Measurements from ENCODE around the gene SLC39A8.

The SLC39A8 gene

GRCh38 chr4:102299354-102300107 lies 45.8 kb downstream of the SLC39A8 start:
- Histone ChIP-seq H3K27me3 (ENCODE audit: insufficient read depth, poor library complexity, severe bottlenecking) (no peaks in the 10 kb centered on the region), H3K27ac (replicated peaks) (no peak overlapping the region), H3K4me3 (replicated peaks; ENCODE audit: insufficient read depth, low read length) (no peak overlapping the region)
- TF ChIP-seq SPI1 (IDR thresholded peaks at IDR 0.05; ENCODE audit: borderline replicate concordance, low read depth) = no peak
- TF ChIP-seq GABPA (IDR thresholded peaks at IDR 0.05; ENCODE audit: low read depth) = no peak
- TF ChIP-seq CTCF (IDR thresholded peaks at IDR 0.05; ENCODE audit: insufficient read depth, low read length) = peak; percentile 75
- peak in 1 of 2 experiments; percentile 27 for DNase-seq (ENCODE audit: low read depth in 1 of 2, low spot score in 1 of 2)

DNA sequence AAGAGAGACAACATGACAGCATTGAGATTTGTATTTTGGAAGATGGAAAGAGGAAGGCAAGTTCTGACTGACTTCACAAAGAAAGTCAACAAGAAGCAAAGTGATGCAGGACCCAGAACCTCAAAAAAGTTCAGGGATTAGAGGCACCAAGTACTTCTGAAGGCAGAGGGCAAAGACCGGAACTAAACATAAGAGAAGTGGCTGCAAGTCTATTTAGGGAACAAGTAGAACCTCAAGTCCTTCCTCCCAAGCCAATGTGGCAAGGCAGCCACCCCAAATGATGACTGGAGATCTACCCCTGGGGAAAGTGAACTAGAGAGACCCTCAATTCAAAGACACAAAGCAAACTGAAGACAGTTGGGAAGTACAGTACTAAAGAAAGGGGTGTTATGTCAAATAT lies 46.6 kb downstream of the SLC39A8 start:
- TF ChIP-seq CTCF (IDR thresholded peaks at IDR 0.05; ENCODE audit: insufficient read depth, low read length) (no peak), REST (IDR thresholded peaks at IDR 0.05; ENCODE audit: insufficient replicate concordance, low read depth) (no peak), POLR2AphosphoS5 (IDR thresholded peaks at IDR 0.05; ENCODE audit: low read depth) (no peak), GABPA (IDR thresholded peaks at IDR 0.05; ENCODE audit: low read depth) (no peak), SPI1 (IDR thresholded peaks at IDR 0.05; ENCODE audit: borderline replicate concordance, low read depth) (no peak)
- H3K27me3 ChIP-seq (ENCODE audit: insufficient read depth, poor library complexity, severe bottlenecking) = no peaks in the 10 kb centered on the region
- no peak overlapping the region for H3K27ac ChIP-seq (replicated peaks)
- DNase-seq (ENCODE audit: low read depth in 1 of 2, low spot score in 1 of 2) = peak in 1 of 2 experiments; percentile 17
- H3K4me3 ChIP-seq (replicated peaks; ENCODE audit: insufficient read depth, low read length) = no peak overlapping the region

GRCh38 chr4:102295153-102295862 lies 50.0 kb downstream of the SLC39A8 start:
- H3K27ac ChIP-seq (replicated peaks) = no peak overlapping the region
- no peak for TF ChIP-seq SPI1 (IDR thresholded peaks at IDR 0.05; ENCODE audit: borderline replicate concordance, low read depth)
- no peak for TF ChIP-seq REST (IDR thresholded peaks at IDR 0.05; ENCODE audit: insufficient replicate concordance, low read depth)
- TF ChIP-seq CTCF (IDR thresholded peaks at IDR 0.05; ENCODE audit: insufficient read depth, low read length) = no peak
- TF ChIP-seq GABPA (IDR thresholded peaks at IDR 0.05; ENCODE audit: low read depth) = no peak
- TF ChIP-seq POLR2AphosphoS5 (IDR thresholded peaks at IDR 0.05; ENCODE audit: low read depth) = no peak
- no peak overlapping the region for H3K4me3 ChIP-seq (replicated peaks; ENCODE audit: insufficient read depth, low read length)
- no peak for DNase-seq (ENCODE audit: low read depth in 1 of 2, low spot score in 1 of 2)
- no peaks in the 10 kb centered on the region for H3K27me3 ChIP-seq (ENCODE audit: insufficient read depth, poor library complexity, severe bottlenecking)

All from HL-60 (cell line).